ENCODE data around the gene BPIFB4. TPM values are rescaled to one million over a fixed set of nuclear protein-coding genes. Genes with fewer than 3 reads are reported as not detected.

The BPIFB4 gene
- polyA plus RNA-seq, 1 of the 3 experiments (the other 2 are of a cell fraction), result not detected

GRCh38 chr20:33062105-33062824 lies 17.2 kb upstream of the BPIFB4 start:
- H3K36me3 ChIP-seq (replicated peaks in 1 of 2; ENCODE audit: control insufficient read depth in 1 of 2, insufficient read depth in 2 of 2, low read length in 1 of 2), result no peaks in the 10 kb centered on the region
- no peak overlapping the region for H3K4me2 ChIP-seq
- no peaks in the 10 kb centered on the region for H3K9me3 ChIP-seq
- no peak overlapping the region for H3K9ac ChIP-seq
- peaks cover 27% of the 10 kb centered on the region; the same call in 1 of the 2 replicates for H3K27me3 ChIP-seq (ENCODE audit: insufficient read depth)
- 49% methylated on average over 9 of the region's 9 CpGs for WGBS (ENCODE audit: low lambda C conversion rate)
- no peak overlapping the region for H3K4me3 ChIP-seq (ENCODE audit: low read depth in 2 of 2, low read length in 1 of 2)
- TF ChIP-seq MEF2A (IDR thresholded peaks at IDR 0.05; ENCODE audit: borderline replicate concordance, low read depth) (no peak), JUND (IDR thresholded peaks at IDR 0.05) (no peak)
- no peaks in the 10 kb centered on the region for H3F3A ChIP-seq (replicated peaks; ENCODE audit: insufficient read depth)
- H3K9me2 ChIP-seq, result no peaks in the 10 kb centered on the region
- H4K20me1 ChIP-seq (ENCODE audit: insufficient read depth), result no peaks in the 10 kb centered on the region
- no peak overlapping the region for H2AFZ ChIP-seq (ENCODE audit: low read depth)
- ChIA-PET CTCF (interaction anchor here (1.2 kb wide), 1 partner anchor 15 kb away, joined by 3 read pairs; no protein-coding TSS in a partner anchor), POLR2A (no interaction called here)
- no peak for DNase-seq
- H3K79me2 ChIP-seq (ENCODE audit: insufficient read depth), result no peaks in the 10 kb centered on the region
- no peaks in the 10 kb centered on the region for H3K4me1 ChIP-seq (ENCODE audit: control insufficient read depth in 1 of 2, insufficient read depth in 2 of 2, low read depth in 1 of 2, low read length in 1 of 2)
- H3K27ac ChIP-seq (ENCODE audit: low read depth in 2 of 2, low read length in 1 of 2), result no peak overlapping the region

GRCh38 chr20:33062825-33063149 lies 16.7 kb upstream of the BPIFB4 start:
- H3K9me3 ChIP-seq, result no peaks in the 10 kb centered on the region
- H3K9ac ChIP-seq, result no peak overlapping the region
- H3K4me1 ChIP-seq (ENCODE audit: control insufficient read depth in 1 of 2, insufficient read depth in 2 of 2, low read depth in 1 of 2, low read length in 1 of 2), result no peaks in the 10 kb centered on the region
- H3K36me3 ChIP-seq (replicated peaks in 1 of 2; ENCODE audit: control insufficient read depth in 1 of 2, insufficient read depth in 2 of 2, low read length in 1 of 2), result no peaks in the 10 kb centered on the region
- H3K27me3 ChIP-seq (ENCODE audit: insufficient read depth), result peaks cover 27% of the 10 kb centered on the region; the same call in 1 of the 2 replicates
- H3F3A ChIP-seq (replicated peaks; ENCODE audit: insufficient read depth), result no peaks in the 10 kb centered on the region
- POLR2A ChIA-PET, result no interaction called here
- no peak overlapping the region for H3K4me3 ChIP-seq (ENCODE audit: low read depth in 2 of 2, low read length in 1 of 2)
- H2AFZ ChIP-seq (ENCODE audit: low read depth), result no peak overlapping the region
- CTCF ChIA-PET, result interaction anchor here (1.1 to 1.2 kb wide), 2 partner anchors 14 to 149 kb away, joined by 3 read pairs; no protein-coding TSS in a partner anchor
- DNase-seq, result no peak
- H3K4me2 ChIP-seq, result no peak overlapping the region
- no peaks in the 10 kb centered on the region for H3K9me2 ChIP-seq
- H4K20me1 ChIP-seq (ENCODE audit: insufficient read depth), result no peaks in the 10 kb centered on the region
- H3K27ac ChIP-seq (ENCODE audit: low read depth in 2 of 2, low read length in 1 of 2), result no peak overlapping the region
- H3K79me2 ChIP-seq (ENCODE audit: insufficient read depth), result no peaks in the 10 kb centered on the region
- WGBS (ENCODE audit: low lambda C conversion rate), result 17% methylated on average over 1 of the region's 1 CpG
- TF ChIP-seq ZBTB33 (IDR thresholded peaks at IDR 0.05; ENCODE audit: borderline replicate concordance, low read depth) (no peak), MAX (IDR thresholded peaks at IDR 0.05; ENCODE audit: low read depth) (no peak), CHD2 (IDR thresholded peaks at IDR 0.05; ENCODE audit: low read length, partially characterized antibody) (no peak), MEF2A (IDR thresholded peaks at IDR 0.05; ENCODE audit: borderline replicate concordance, low read depth) (no peak), RXRA (IDR thresholded peaks at IDR 0.05; ENCODE audit: borderline replicate concordance, low read depth) (no peak), EP300 (IDR thresholded peaks at IDR 0.05; ENCODE audit: borderline replicate concordance in 1 of 2, low read depth in 1 of 2, low read length in 1 of 2) (no peak), NFIC (IDR thresholded peaks at IDR 0.05; ENCODE audit: borderline replicate concordance) (no peak), SMC3 (IDR thresholded peaks at IDR 0.05; ENCODE audit: low read depth, low read length) (no peak), PBX3 (IDR thresholded peaks at IDR 0.05) (no peak), POLR2AphosphoS5 (IDR thresholded peaks at IDR 0.05; ENCODE audit: low read depth, low read length) (no peak), ELF1 (IDR thresholded peaks at IDR 0.05) (no peak), GABPA (IDR thresholded peaks at IDR 0.05; ENCODE audit: low read depth) (no peak), RAD21 (IDR thresholded peaks at IDR 0.05; ENCODE audit: low read length) (no peak), FOXJ3 (CRISPR knock-in tag; IDR thresholded peaks at IDR 0.05) (no peak), CTCF (IDR thresholded peaks at IDR 0.05) (no peak), JUND (IDR thresholded peaks at IDR 0.05) (no peak), REST (IDR thresholded peaks at IDR 0.05; ENCODE audit: low read depth, low read length) (no peak), SIN3A (IDR thresholded peaks at IDR 0.05; ENCODE audit: borderline replicate concordance, low read depth, low read length) (no peak), RFX5 (IDR thresholded peaks at IDR 0.05; ENCODE audit: low read length) (no peak)
